Activated T-helper 1 cell treated with Interleukin-2 at 50 U/mL for 16 hours (primary cell): ENCODE data around the gene MYO18B.

Experiments
- DNase-seq: peaks from one replicate; pipeline ENCODE4 v3.0.0-alpha.2; 2020; ENCODE audit warnings: low read depth

The MYO18B gene

GRCh38 chr22:26053737-26054316 lies 311.8 kb downstream of the MYO18B start:
- DNase-seq = no peak

- no peak for DNase-seq
Observed at GRCh38 chr22:26054841-26055605, 313.0 kb downstream of the MYO18B start.

- DNase-seq = no peak
Observed at GRCh38 chr22:26055693-26056092, 313.7 kb downstream of the MYO18B start.

- no peak for DNase-seq
Observed at GRCh38 chr22:26056455-26057200, 314.6 kb downstream of the MYO18B start.

- no peak for DNase-seq
Observed at GRCh38 chr22:26057731-26058130, 315.7 kb downstream of the MYO18B start.

GRCh38 chr22:26064048-26064447 lies 322.1 kb downstream of the MYO18B start:
- no peak for DNase-seq

- DNase-seq = no peak
Observed at GRCh38 chr22:26065847-26066246, 323.9 kb downstream of the MYO18B start.

GRCh38 chr22:26066534-26066933 lies 324.5 kb downstream of the MYO18B start:
- no peak for DNase-seq

GRCh38 chr22:26068571-26068970 lies 326.6 kb downstream of the MYO18B start:
- no peak for DNase-seq

- DNase-seq = no peak
Observed at GRCh38 chr22:26072621-26073020, 330.6 kb downstream of the MYO18B start.

- DNase-seq = no peak
Observed at GRCh38 chr22:26075251-26075650, 333.3 kb downstream of the MYO18B start.

GRCh38 chr22:26079009-26079408 lies 337.0 kb downstream of the MYO18B start:
- DNase-seq = no peak
